ENCODE results near the gene AK2. TPM values are rescaled to one million over a fixed set of nuclear protein-coding genes. Genes with fewer than 3 reads are reported as not detected.
A peak's percentile ranks its signal among the peaks of the same experiment; 100 is the strongest.

Gene AK2
- total and polyA plus RNA-seq, 10 of the 15 experiments (the other 5 are each of a cell fraction or from before 2014, with no cell fraction given) = 52.3 to 500 (median 278) TPM

GRCh38 chr1:33080885-33081553 is 44.3 kb upstream of the AK2 start, which contains the start of gene AZIN2:
TSS of gene AZIN2 (plus strand) at chr1:33081153. CDS start at chr1:33082250, 1,097 bp downstream.
- RAD21 ChIA-PET (ENCODE audit: unreplicated experiment) = interaction anchor here (0.8 to 1.2 kb wide), 4 partner anchors 24 to 206 kb away, joined by 3 to 5 read pairs (median 4); no protein-coding TSS in a partner anchor
- in situ Hi-C loops (cut with MboI) = no loop called here
- peak; percentile 97 for FAIRE-seq
- TF ChIP-seq YY1 (IDR thresholded peaks at IDR 0.05; ENCODE audit: low read depth, low read length) = 0 out of 2 replicates have a peak, but pooled peaks have one; percentile 17
- no peak for TF ChIP-seq IRF3 (IDR thresholded peaks at IDR 0.05)
- TF ChIP-seq KAT2A (conservative IDR thresholded peaks at IDR 0.05; ENCODE audit: control insufficient read depth, low read depth, low read length) = no peak
- TF ChIP-seq PML (IDR thresholded peaks at IDR 0.05; ENCODE audit: low read length) = no peak
- no peak for TF ChIP-seq TCF7 (IDR thresholded peaks at IDR 0.05; ENCODE audit: borderline replicate concordance)
- peak; percentile 56; the same call in 1 of the 2 replicates for TF ChIP-seq CHD2 (IDR thresholded peaks at IDR 0.05; ENCODE audit: borderline replicate concordance, low read depth, low read length)
- TF ChIP-seq HCFC1 (IDR thresholded peaks at IDR 0.05; ENCODE audit: low read length) = peak; percentile 29; the same call in 1 of the 2 replicates
- peak in 1 of 2 experiments; percentile 5; a peak in 1 of 4 replicates for TF ChIP-seq BHLHE40 (IDR thresholded peaks at IDR 0.05; ENCODE audit: borderline replicate concordance in 1 of 2, low read depth in 2 of 2, low read length in 1 of 2)
- no peak for TF ChIP-seq PAX5 (IDR thresholded peaks at IDR 0.05; ENCODE audit: borderline replicate concordance, low read depth, low read length)
- TF ChIP-seq, protein P1, sequence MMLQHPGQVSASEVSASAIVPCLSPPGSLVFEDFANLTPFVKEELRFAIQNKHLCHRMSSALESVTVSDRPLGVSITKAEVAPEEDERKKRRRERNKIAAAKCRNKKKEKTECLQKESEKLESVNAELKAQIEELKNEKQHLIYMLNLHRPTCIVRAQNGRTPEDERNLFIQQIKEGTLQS (IDR thresholded peaks at IDR 0.05; ENCODE audit: borderline replicate concordance, extremely low read depth, low read depth, low read length) = no peak
- peak; percentile 92 for TF ChIP-seq BMI1 (IDR thresholded peaks at IDR 0.05; ENCODE audit: borderline replicate concordance)
- no peak for TF ChIP-seq SMAD5 (IDR thresholded peaks at IDR 0.05; ENCODE audit: low read depth)
- TF ChIP-seq MEF2B (IDR thresholded peaks at IDR 0.05; ENCODE audit: partially characterized antibody, poor library complexity, severe bottlenecking) = peak; percentile 42
- no peak for TF ChIP-seq IKZF2 (IDR thresholded peaks at IDR 0.05)
- no peak for TF ChIP-seq ZNF24 (IDR thresholded peaks at IDR 0.05)
- peak; percentile 34 for TF ChIP-seq SIX5 (IDR thresholded peaks at IDR 0.05; ENCODE audit: low read depth, low read length, severe bottlenecking)
- no peak for TF ChIP-seq SIN3A (IDR thresholded peaks at IDR 0.05; ENCODE audit: low read depth, low read length)
- TF ChIP-seq MYB (IDR thresholded peaks at IDR 0.05; ENCODE audit: borderline replicate concordance, low read depth, low read length) = no peak
- peak; percentile 56; the same call in 1 of the 2 replicates for TF ChIP-seq NFYB (IDR thresholded peaks at IDR 0.05; ENCODE audit: insufficient read depth, low read depth, low read length)
- TF ChIP-seq SP1 (IDR thresholded peaks at IDR 0.05; ENCODE audit: low read depth, low read length) = peak; percentile 75
- no peak for TF ChIP-seq KDM1A (IDR thresholded peaks at IDR 0.05; ENCODE audit: borderline replicate concordance)
- peak; percentile 84 for TF ChIP-seq POLR2A (IDR thresholded peaks at IDR 0.05; ENCODE audit: low read depth, low read length)
- TF ChIP-seq POU2F2 (IDR thresholded peaks at IDR 0.05; ENCODE audit: borderline replicate concordance, low read depth, low read length) = 0 out of 3 replicates have a peak, but pooled peaks have one; percentile 40

More at GRCh38 chr1:33080885-33081553, 44.3 kb upstream of the AK2 start, which contains the start of gene AZIN2:
- ATAC-seq = peak; percentile 100
- WGBS (ENCODE audit: insufficient coverage, insufficient replicate concordance, low lambda C conversion rate, missing lambda C conversion rate) = 1% methylated on average over 44 of the region's 52 CpGs
- Histone ChIP-seq H3K79me2 (ENCODE audit: control insufficient read depth, insufficient read depth, low read length) (no peaks in the 10 kb centered on the region), H3K36me3 (ENCODE audit: control insufficient read depth in 2 of 2, insufficient read depth in 2 of 2, low read length in 1 of 2) (no peaks in the 10 kb centered on the region), H3K4me1 (ENCODE audit: control insufficient read depth, insufficient read depth, low read length) (no peaks in the 10 kb centered on the region), H3K9me3 (replicated peaks; ENCODE audit: control insufficient read depth, insufficient read depth, low read length) (no peaks in the 10 kb centered on the region), H3K4me2 (ENCODE audit: control insufficient read depth, insufficient read depth) (peak within 1 kb of the TSS; percentile 88), H4K20me1 (ENCODE audit: control insufficient read depth, insufficient read depth) (no peaks in the 10 kb centered on the region), H3K4me3 (peak within 1 kb of the TSS; percentile 63), H3K27me3 (replicated peaks in 1 of 2; ENCODE audit: control insufficient read depth in 2 of 2, insufficient read depth in 2 of 2, low read length in 1 of 2) (peaks cover 8 to 12% of the 10 kb centered on the region in 2 experiments), H3K27ac (ENCODE audit: control insufficient read depth, insufficient read depth) (no peak within 1 kb of the TSS), H3K9ac (ENCODE audit: control insufficient read depth, insufficient read depth, low read length) (no peak within 1 kb of the TSS; the same call in 1 of the 2 replicates), H2AFZ (ENCODE audit: control insufficient read depth, low read depth, low read length) (peak within 1 kb of the TSS; percentile 86)
- peak; percentile 61 for DNase-seq (ENCODE audit: low read depth, low spot score)
- SMC1A ChIA-PET (ENCODE audit: uncharacterized antibody, unreplicated experiment) = interaction anchor here (1.3 to 1.5 kb wide), 3 partner anchors 16 to 87 kb away, joined by 3 to 4 read pairs (median 3); no protein-coding TSS in a partner anchor
- CTCF ChIA-PET = interaction anchor here (0.6 to 1.6 kb wide), 5 partner anchors 15 to 560 kb away, joined by 3 to 13 read pairs (median 4); no protein-coding TSS in a partner anchor
- no TSS peak for BruUV-seq (replicated peaks)
- POLR2A ChIA-PET = interaction anchor here (1.0 to 1.5 kb wide), 3 partner anchors 46 to 562 kb away, joined by 3 to 6 read pairs (median 4); no protein-coding TSS in a partner anchor
- intact Hi-C loops (cut with micrococcal nuclease; ENCODE audit: unreplicated experiment) = no loop called here
